Vein endothelial cell (primary cell): ENCODE data around the gene EVPL. TPM values are rescaled to one million over a fixed set of nuclear protein-coding genes. Genes with fewer than 3 reads are reported as not detected.

Experiments used
- total RNA-seq: library from RNA; depleted of rRNA; stranded (reverse); fragments of >200 nt; gene quantifications from 2 replicates; pipeline ENCODE4 v1.2.3, GENCODE V29; 2012

The EVPL gene
- total RNA-seq, result not detected in 2 replicates

GRCh38 chr17:76027159-76027839 lies at the start of gene EVPL:
TSS of gene EVPL (minus strand) at chr17:76027306. CDS start at chr17:76027198, 108 bp downstream.

GRCh38 chr17:76074390-76075363 lies 47.6 kb upstream of the EVPL start, which contains the start of gene GALR2:
TSS of gene GALR2 (plus strand) at chr17:76074781. CDS start at chr17:76074884, 103 bp downstream.

GRCh38 chr17:76072148-76072858 lies 45.2 kb upstream of the EVPL start, which contains the start of gene SRP68:
TSS of gene SRP68 (minus strand) at chr17:76072517. CDS start at chr17:76072491, 26 bp downstream.

DNA sequence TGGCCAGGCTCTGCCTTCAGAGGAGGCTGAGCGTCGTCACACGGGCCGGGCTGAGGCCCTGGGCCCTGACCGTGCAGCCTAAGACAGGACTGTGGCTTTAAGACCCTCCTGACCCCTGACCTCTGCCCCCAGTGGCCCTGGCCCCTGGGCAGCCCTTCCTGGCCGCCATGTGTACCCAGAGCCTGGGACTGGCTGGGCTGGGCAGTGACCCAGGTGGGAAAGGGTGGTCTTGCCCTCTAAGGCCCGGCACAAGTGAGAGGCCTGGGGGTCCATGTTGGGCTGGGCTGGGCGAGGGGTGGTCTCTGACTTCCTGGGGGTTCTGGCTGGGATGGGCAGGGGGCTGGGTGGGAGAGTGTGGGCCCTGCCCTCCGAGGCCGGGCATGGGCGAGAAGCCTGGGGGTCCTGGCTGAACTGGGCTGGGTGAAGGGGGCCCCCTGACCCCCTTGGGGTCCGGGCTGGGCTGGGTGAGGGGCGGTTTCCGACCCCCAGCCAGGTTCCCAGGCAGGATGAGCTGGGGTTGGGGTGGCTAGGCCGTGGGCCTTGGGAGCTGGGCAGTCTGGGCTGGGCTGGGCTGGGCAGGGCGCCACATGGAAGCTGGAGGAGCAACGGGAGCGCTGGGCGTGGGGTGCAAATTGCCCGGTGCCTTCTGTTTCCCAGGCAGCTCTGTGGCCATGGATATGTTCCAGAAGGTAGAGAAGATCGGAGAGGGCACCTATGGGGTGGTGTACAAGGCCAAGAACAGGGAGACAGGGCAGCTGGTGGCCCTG lies 26.2 kb downstream of the EVPL start, which contains the start of gene CDK3:
Gene CDK3, plus strand, starts transcription at position 101 of the 767 bp plus-strand sequence. Its CDS starts 571 bp downstream, at position 672.

GRCh38 chr17:75978938-75979704 lies 48.0 kb downstream of the EVPL start, which contains the start of the genes ACOX1 and TEN1:
TSS of gene ACOX1 (minus strand) at chr17:75979166. CDS start at chr17:75979073, 93 bp downstream.
TSS of gene TEN1 (plus strand) at chr17:75979240. CDS start at chr17:75986193, 6,953 bp downstream.

Other genes with a start within 250 kb of the EVPL start
- gene UNK, start 242.5 kb downstream of the EVPL start, total RNA-seq, result 17.9 and 19.6 TPM in 2 replicates
- 0.76 and 3.9 TPM in 2 replicates for gene UNC13D, start 182.9 kb downstream of the EVPL start, total RNA-seq
- 28.4 and 51.6 TPM in 2 replicates for gene WBP2, start 172.0 kb downstream of the EVPL start, total RNA-seq
- gene TRIM47, start 148.7 kb downstream of the EVPL start, total RNA-seq, result 61.9 and 66.6 TPM in 2 replicates
- gene TRIM65, start 130.4 kb downstream of the EVPL start, total RNA-seq, result 30.4 and 35.6 TPM in 2 replicates
- gene MRPL38, start 122.4 kb downstream of the EVPL start, total RNA-seq, result 41.0 and 42.8 TPM in 2 replicates
- gene FBF1, start 86.3 kb downstream of the EVPL start, total RNA-seq, result 5.5 and 7.2 TPM in 2 replicates
- 57.5 and 70.3 TPM in 2 replicates for gene ACOX1, start 48.1 kb downstream of the EVPL start, total RNA-seq
- gene TEN1, start 48.1 kb downstream of the EVPL start, total RNA-seq, result 18.7 and 21.6 TPM in 2 replicates
- 0.33 and 1.5 TPM in 2 replicates for gene CDK3, start 26.5 kb downstream of the EVPL start, total RNA-seq
- 29.4 and 33.4 TPM in 2 replicates for gene SRP68, start 45.2 kb upstream of the EVPL start, total RNA-seq
- not detected in 2 replicates for gene GALR2, start 47.5 kb upstream of the EVPL start, total RNA-seq
- gene ZACN, start 51.9 kb upstream of the EVPL start, total RNA-seq, result not detected in 2 replicates
- gene EXOC7, start 76.5 kb upstream of the EVPL start, total RNA-seq, result 102 and 107 TPM in 2 replicates
- not detected in 2 replicates for gene FOXJ1, start 113.9 kb upstream of the EVPL start, total RNA-seq
- gene RNF157, start 213.2 kb upstream of the EVPL start, total RNA-seq, result 0.29 and 0.65 TPM in 2 replicates
- gene UBALD2, start 238.0 kb upstream of the EVPL start, total RNA-seq, result 8.4 and 11.1 TPM in 2 replicates